Natural killer cell treated with Interleukin-12 subunit alpha and Interleukin-12 subunit beta and Interleukin-15 and Interleukin-18, amount 100 ng/mL, for 72 hours (primary cell): Measurements from ENCODE around the gene NKD2. TPM values are rescaled to one million over a fixed set of nuclear protein-coding genes. Genes with fewer than 3 reads are reported as not detected.
A peak's percentile ranks its signal among the peaks of the same experiment; 100 is the strongest.
"Not testable (repeated sequence)": the region's sequence is repeated elsewhere in the genome, so short reads cannot be mapped to it uniquely, and the experiment has no call there.

Experiments used
- ATAC-seq, 2 donors: fragments of 150-1000 bp; cut with Tn5 transposase in 1 of 2; sonication (Bioruptor Pico), chemical (Tn5 transposase) in 1 of 2; 2 replicates each; pipeline ENCODE4 v1.10.0; 2021
- DNase-seq: peaks from one replicate; pipeline ENCODE4 v3.0.0; 2022; ENCODE audit warnings: low spot score
- H3K27ac Mint-ChIP-seq, 2 donors: 1 replicate in 1 of 2; 2 replicates in 1 of 2; pipeline ENCODE4 v1.8.0; 2022; ENCODE audit warnings: mixed read lengths in 2 of 2, mild to moderate bottlenecking in 1 of 2, moderate library complexity in 1 of 2
- H3K27me3 Mint-ChIP-seq, 2 donors: 1 replicate in 1 of 2; 2 replicates in 1 of 2; pipeline ENCODE4 v1.8.0; 2022; ENCODE audit warnings: mixed read lengths in 2 of 2
- H3K36me3 Mint-ChIP-seq: one replicate; pipeline ENCODE4 v1.8.0; 2022; ENCODE audit warnings: mixed read lengths
- H3K4me1 Mint-ChIP-seq, 2 donors: 1 replicate in 1 of 2; 2 replicates in 1 of 2; pipeline ENCODE4 v1.8.0; 2022; ENCODE audit warnings: low read depth in 2 of 2, mixed read lengths in 2 of 2, mild to moderate bottlenecking in 1 of 2
- H3K4me3 Mint-ChIP-seq: one replicate; pipeline ENCODE4 v1.8.0; 2022; ENCODE audit warnings: mixed read lengths
- H3K9me3 Mint-ChIP-seq: 2 replicates; pipeline ENCODE4 v1.8.0; 2022; ENCODE audit warnings: mixed read lengths
- total RNA-seq, 2 donors: library from RNA; stranded (reverse); gene quantifications; one replicate each; pipeline ENCODE4 v1.2.3, GENCODE V29; 2022

NKD2 gene
- total RNA-seq, 2 donors from 2014 or later: 0.53 TPM; not detected in 1

DNA sequence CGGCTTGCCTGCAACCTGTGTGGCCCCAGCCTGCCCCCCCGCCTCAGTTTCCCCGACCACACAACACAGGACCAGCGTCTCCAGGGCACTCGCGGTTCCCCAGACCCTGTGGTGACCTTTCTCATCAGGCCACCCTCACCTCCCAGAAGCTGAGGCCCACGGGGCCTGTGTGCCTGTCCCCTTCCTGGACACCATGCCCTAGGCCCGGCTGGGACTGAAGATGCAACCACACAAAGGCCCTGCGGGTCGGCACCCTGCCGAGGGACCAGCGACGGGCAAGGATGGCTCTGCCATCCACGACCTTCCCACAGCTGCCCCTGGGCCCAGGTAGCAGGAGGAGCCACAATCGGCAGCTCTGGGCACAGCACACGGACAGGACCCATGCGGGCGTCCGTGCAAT lies 68.4 kb downstream of the NKD2 start:
- H3K4me1 Mint-ChIP-seq: peaks cover 0 to 6% of the 10 kb centered on the region in 2 donors
- no peaks in the 10 kb centered on the region for H3K27me3 Mint-ChIP-seq
- no peak for DNase-seq
- no peak for ATAC-seq
- H3K27ac Mint-ChIP-seq: no peak overlapping the region
- no peak overlapping the region for H3K4me3 Mint-ChIP-seq
- no peaks in the 10 kb centered on the region for H3K9me3 Mint-ChIP-seq
- H3K36me3 Mint-ChIP-seq: no peaks in the 10 kb centered on the region

DNA sequence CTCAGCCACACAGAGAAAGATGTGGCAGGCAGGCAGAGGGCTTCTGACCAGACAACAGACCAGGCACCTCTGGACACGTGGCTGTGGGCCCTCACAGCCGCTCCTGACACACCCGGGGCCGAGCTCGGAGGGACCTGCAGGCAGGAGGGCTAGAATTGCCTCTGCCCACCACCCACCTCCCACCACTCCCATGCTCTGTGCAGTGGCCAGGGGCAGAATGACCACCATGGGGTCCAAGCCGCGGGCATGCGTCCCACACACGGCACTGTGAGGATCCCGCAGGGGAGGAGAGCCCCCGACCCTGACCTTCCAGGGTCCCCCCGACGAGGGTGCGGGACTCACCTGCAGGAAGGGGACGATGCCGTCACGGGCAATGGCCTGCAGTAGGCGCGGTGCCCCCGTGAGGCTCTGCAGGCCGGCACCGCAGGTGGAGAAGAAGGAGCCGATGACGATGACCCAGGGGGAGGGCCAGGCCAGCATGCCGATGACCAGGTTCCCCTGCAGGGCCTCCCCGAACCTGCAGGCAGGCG lies 69.0 kb downstream of the NKD2 start:
- H3K4me3 Mint-ChIP-seq: no peak overlapping the region
- H3K27me3 Mint-ChIP-seq: no peaks in the 10 kb centered on the region
- no peak overlapping the region for H3K27ac Mint-ChIP-seq
- DNase-seq: no peak
- H3K36me3 Mint-ChIP-seq: no peaks in the 10 kb centered on the region
- no peak for ATAC-seq
- peaks cover 0 to 6% of the 10 kb centered on the region in 2 donors for H3K4me1 Mint-ChIP-seq
- H3K9me3 Mint-ChIP-seq: no peaks in the 10 kb centered on the region

DNA sequence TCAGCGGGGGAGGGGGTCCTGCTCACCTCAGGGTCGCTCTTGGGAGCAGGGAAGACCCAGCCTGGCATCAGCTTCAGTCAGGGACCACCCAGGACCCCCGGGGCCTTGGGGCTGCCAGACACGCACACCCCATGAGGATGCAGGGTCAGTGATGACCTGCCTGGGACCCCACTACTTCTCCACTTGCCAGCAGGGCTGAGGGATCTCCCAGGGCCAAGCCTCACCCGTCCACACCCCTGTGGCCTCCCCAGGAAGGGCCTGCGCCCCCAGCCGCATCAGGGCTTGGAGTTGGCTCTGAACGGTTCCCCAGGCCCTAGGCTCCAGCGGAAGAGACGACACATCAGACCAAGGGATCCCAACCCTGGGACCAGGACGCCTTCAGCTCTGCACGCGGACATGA lies 69.6 kb downstream of the NKD2 start:
- Mint-ChIP-seq H3K9me3 (no peaks in the 10 kb centered on the region), H3K27ac (no peak overlapping the region), H3K27me3 (no peaks in the 10 kb centered on the region), H3K4me1 (peaks cover 0 to 6% of the 10 kb centered on the region in 2 donors), H3K4me3 (no peak overlapping the region), H3K36me3 (no peaks in the 10 kb centered on the region)
- DNase-seq (no peak), ATAC-seq (no peak)

DNA sequence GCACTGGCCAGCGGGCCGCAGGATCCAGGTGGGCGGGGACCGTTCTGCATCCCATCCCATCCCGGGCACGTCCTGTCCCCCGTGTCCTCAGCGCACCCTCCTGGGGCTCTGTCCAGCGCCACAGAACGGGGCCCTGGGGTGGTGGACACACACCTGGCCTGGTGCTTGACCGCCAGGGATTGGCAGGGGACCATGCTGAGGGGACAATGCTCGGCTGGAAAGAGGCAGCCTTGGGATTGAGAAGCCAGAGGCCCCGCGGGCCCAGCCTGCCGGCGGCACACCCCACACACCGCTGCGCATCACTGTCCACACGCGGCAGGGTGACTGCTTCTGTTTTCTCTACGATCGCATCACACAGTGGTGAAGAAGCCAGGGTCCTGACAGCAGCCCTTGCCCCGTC lies 70.2 kb downstream of the NKD2 start:
- no peak for ATAC-seq
- H3K4me3 Mint-ChIP-seq: no peak overlapping the region
- no peak overlapping the region for H3K27ac Mint-ChIP-seq
- H3K36me3 Mint-ChIP-seq: no peaks in the 10 kb centered on the region
- no peak for DNase-seq
- no peaks in the 10 kb centered on the region for H3K9me3 Mint-ChIP-seq
- H3K4me1 Mint-ChIP-seq: peaks cover 0 to 6% of the 10 kb centered on the region in 2 donors
- no peaks in the 10 kb centered on the region for H3K27me3 Mint-ChIP-seq

DNA sequence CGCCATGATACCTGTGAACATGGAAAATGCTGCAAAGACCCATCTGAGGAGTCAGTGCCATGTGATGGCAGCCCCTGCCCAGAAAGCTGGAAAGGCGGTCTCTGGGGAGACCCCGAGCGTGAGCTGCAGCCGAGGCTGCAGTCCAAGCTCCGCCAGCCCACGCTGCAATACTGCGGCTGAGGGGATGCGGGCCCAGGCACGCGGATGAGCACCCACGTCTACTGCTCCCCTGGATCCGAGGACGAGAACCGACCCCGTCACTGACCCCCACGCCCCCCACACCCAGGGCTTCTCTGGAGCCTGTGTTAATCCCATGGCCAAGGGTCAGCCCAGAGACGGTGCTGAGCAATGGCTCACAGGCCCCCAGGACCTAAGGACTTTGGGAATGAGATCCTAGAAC lies 70.9 kb downstream of the NKD2 start:
- no peaks in the 10 kb centered on the region for H3K27me3 Mint-ChIP-seq
- peaks cover 0 to 6% of the 10 kb centered on the region in 2 donors for H3K4me1 Mint-ChIP-seq
- no peak for ATAC-seq
- no peak overlapping the region for H3K27ac Mint-ChIP-seq
- H3K36me3 Mint-ChIP-seq: no peaks in the 10 kb centered on the region
- no peak for DNase-seq
- no peaks in the 10 kb centered on the region for H3K9me3 Mint-ChIP-seq
- H3K4me3 Mint-ChIP-seq: no peak overlapping the region

DNA sequence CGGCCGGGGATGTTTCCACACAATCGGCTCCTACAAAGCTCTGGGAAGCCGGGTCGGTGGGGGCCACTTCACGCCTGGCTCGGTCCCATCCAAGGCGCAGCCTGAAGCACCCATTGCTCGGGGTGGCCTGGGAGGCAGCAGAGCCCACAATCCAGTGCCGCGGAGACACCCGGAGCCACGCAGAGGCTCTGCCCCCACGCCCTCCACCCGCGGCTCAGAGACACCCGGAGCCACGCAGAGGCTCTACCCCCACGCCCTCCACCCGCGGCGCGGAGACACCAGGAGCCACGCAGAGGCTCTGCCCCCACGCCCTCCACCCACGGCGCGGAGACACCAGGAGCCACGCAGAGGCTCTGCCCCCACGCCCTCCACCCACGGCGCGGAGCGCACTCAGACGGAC lies 71.4 kb downstream of the NKD2 start:
- Mint-ChIP-seq H3K36me3 (no peaks in the 10 kb centered on the region), H3K4me1 (peaks cover 0 to 6% of the 10 kb centered on the region in 2 donors), H3K27me3 (no peaks in the 10 kb centered on the region), H3K4me3 (no peak overlapping the region), H3K9me3 (no peaks in the 10 kb centered on the region), H3K27ac (no peak overlapping the region)
- no peak for DNase-seq
- no peak for ATAC-seq

DNA sequence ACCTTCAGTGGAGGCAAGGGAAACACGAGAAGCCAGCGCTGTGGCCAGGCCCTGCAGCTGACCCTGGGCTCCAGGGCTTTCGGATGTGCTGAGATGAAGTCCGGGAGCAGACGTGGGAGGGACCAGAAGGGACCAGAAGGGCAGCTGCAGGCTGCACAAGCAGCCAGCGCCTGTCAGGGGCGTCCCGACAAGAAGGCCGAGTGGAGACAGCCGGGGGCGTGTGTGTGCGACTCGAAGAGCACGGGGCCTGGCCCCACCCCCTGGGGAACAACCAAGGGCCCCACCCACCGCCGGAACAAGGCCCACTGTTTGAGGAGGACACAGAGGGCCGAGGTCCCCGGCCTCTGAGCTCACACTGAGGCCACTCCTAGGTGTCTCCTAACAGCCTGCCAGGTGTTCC lies 71.8 kb downstream of the NKD2 start:
- no peaks in the 10 kb centered on the region for H3K36me3 Mint-ChIP-seq
- no peaks in the 10 kb centered on the region for H3K27me3 Mint-ChIP-seq
- peak overlapping the region in 1 of 2 donors; percentile 62 for H3K27ac Mint-ChIP-seq
- no peak overlapping the region for H3K4me3 Mint-ChIP-seq
- no peak for DNase-seq
- H3K4me1 Mint-ChIP-seq: peaks cover 0 to 6% of the 10 kb centered on the region in 2 donors
- H3K9me3 Mint-ChIP-seq: no peaks in the 10 kb centered on the region
- ATAC-seq: no peak

DNA sequence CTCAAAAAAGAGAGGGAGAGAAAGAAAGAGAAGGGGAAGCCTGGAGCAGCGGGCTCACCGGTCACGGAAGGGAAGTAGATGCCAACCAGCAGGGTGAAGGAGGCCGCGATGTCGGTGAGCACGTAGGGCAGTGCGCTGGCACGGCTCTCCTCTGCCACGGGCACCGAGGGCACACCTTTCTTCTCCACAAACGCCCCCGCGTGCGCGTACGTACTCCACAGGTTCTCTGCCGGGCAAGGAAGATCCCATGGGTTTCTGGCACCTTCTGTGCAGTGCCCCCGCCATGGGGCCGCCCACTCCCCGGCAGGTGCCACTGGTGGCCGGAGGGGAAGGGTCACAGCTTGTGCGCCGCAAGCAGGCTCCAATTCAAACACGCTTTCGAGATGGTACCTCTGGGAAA lies 72.9 kb downstream of the NKD2 start:
- Mint-ChIP-seq H3K36me3 (no peaks in the 10 kb centered on the region), H3K27me3 (no peaks in the 10 kb centered on the region), H3K27ac (peak overlapping the region; percentile 62 to 76), H3K9me3 (no peaks in the 10 kb centered on the region), H3K4me3 (no peak overlapping the region), H3K4me1 (peaks cover 0 to 6% of the 10 kb centered on the region in 2 donors)
- no peak for DNase-seq
- ATAC-seq: no peak

DNA sequence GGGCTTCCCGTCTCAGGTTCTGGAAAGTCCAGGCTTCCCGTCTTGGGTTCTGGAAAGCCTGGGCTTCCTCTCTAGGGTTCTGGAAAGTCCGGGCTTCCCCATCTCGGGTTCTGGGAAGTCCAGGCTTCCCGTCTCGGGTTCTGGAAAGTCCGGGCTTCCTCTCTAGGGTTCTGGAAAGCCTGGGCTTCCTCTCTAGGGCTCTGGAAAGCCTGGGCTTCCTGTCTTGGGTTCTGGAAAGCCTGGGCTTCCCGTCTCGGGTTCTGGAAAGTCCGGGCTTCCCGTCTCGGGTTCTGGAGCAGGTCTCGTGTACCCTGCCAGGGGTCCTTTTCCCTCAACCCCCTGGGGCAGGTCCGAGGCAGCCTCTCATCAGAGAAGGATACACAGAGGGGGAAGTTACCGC lies 74.4 kb downstream of the NKD2 start:
- H3K27me3 Mint-ChIP-seq, H3K4me3 Mint-ChIP-seq, H3K4me1 Mint-ChIP-seq, ATAC-seq, H3K36me3 Mint-ChIP-seq, DNase-seq, H3K9me3 Mint-ChIP-seq, H3K27ac Mint-ChIP-seq: not testable (repeated sequence)

DNA sequence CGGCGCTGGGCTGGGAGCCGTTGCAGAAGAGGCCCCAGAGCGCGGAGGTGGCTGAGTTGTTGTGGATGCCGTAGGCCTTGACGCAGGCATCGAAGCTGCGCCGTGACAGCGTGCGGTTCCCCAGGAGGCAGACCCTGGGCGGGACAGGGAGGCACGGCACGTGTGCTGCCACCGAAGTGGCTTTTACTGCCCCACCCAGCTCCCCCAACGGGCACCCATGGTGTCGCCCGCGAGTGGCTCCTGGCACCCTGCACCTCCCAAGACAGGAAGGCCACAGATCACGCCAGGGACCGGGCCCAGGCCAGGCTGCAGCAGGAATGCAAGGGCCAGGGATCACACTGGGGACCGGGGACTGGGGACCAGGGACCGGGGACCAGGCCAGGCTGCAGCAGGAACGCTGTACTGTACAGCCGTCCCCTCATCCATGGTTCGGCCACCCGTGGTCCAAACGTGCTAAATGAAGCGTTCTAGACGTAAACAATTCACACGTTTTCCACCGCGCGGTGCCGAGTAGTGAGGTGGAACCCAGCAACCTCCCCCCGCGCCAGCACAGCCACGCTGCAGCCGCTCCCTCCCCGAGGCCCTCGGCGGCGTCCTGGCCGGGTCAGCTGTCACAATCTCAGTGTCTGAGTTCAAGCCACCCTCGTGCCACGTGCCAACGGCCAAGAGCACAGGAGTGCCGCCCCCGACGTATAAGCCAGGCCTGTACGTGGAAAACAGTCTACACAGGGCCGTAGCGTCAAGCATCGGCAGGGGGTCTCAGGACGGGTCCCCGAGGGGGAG lies 75.4 kb downstream of the NKD2 start:
- no peak for ATAC-seq
- H3K36me3 Mint-ChIP-seq: no peaks in the 10 kb centered on the region
- H3K9me3 Mint-ChIP-seq: no peaks in the 10 kb centered on the region
- no peak overlapping the region for H3K4me3 Mint-ChIP-seq
- H3K4me1 Mint-ChIP-seq: peaks cover 0 to 6% of the 10 kb centered on the region in 2 donors
- no peak for DNase-seq
- no peaks in the 10 kb centered on the region for H3K27me3 Mint-ChIP-seq
- no peak overlapping the region for H3K27ac Mint-ChIP-seq

DNA sequence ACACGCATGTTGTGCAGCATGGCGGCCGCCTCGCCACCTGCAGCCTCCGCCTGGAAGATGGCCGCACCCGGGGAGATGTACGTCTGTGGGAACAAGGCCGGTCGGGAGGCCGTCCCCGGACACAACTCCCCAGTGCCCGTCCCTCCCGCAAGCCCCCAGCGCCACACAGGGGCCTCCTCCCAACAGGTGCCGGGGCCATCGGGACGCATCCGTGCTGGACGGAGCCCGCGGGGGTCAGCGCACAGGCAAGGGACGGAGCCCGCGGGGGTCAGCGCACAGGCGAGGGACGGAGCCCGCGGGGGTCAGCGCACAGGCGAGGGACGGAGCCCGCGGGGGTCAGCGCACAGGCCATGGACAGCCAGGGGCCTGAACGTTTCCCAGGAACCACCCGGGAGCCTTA lies 76.8 kb downstream of the NKD2 start:
- no peak overlapping the region for H3K27ac Mint-ChIP-seq
- H3K9me3 Mint-ChIP-seq: no peaks in the 10 kb centered on the region
- ATAC-seq (no peak), DNase-seq (no peak)
- H3K36me3 Mint-ChIP-seq: no peaks in the 10 kb centered on the region
- peaks cover 3 to 6% of the 10 kb centered on the region in 2 donors for H3K4me1 Mint-ChIP-seq
- no peaks in the 10 kb centered on the region for H3K27me3 Mint-ChIP-seq
- H3K4me3 Mint-ChIP-seq: no peak overlapping the region

DNA sequence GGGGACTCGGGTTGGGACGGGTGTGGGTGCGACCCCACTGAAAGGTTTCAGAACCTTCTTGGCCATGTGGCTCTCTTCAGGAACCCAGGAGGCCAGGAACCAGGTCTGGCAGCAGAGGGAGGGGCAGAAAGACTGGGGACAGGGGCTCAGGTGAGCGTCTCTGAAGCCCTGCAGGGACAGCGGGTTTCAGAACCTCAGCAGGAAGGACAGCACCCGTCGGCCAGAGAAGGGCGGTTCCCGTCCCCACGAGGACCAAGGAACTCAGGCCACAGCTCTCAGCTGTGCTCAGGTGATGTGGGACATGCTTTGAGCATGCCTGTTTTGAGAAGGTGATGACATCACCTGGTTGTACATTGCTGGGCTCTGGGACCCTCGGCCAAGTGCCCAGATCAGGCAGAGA lies 77.5 kb downstream of the NKD2 start:
- no peak overlapping the region for H3K27ac Mint-ChIP-seq
- DNase-seq (no peak), ATAC-seq (no peak)
- H3K36me3 Mint-ChIP-seq: no peaks in the 10 kb centered on the region
- H3K4me1 Mint-ChIP-seq: peaks cover under 1 to 3% of the 10 kb centered on the region in 2 donors
- no peaks in the 10 kb centered on the region for H3K27me3 Mint-ChIP-seq
- H3K9me3 Mint-ChIP-seq: no peaks in the 10 kb centered on the region
- no peak overlapping the region for H3K4me3 Mint-ChIP-seq

DNA sequence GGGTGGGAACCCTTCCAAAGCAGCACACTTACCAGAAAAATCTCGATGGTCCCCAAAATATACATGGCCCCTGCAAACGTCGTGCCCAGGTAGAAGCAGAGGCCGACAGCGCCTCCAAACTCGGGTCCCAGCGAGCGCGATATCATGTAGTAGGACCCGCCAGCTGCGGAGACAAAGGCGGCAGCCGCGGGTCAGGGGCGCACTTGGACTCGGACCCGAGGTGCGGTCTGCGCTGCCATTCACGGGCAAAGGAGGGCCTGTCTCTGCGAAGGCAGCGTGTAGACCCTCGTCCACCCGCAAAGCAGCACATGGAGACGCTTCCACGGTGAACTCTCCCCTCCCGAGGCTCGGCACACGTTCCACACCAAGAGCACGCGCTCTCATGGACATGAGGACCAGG lies 78.3 kb downstream of the NKD2 start:
- DNase-seq (no peak), ATAC-seq (no peak)
- Mint-ChIP-seq H3K4me1 (peaks cover 0 to 3% of the 10 kb centered on the region in 2 donors), H3K9me3 (no peaks in the 10 kb centered on the region), H3K27me3 (no peaks in the 10 kb centered on the region), H3K4me3 (no peak overlapping the region), H3K36me3 (no peaks in the 10 kb centered on the region), H3K27ac (no peak overlapping the region)

DNA sequence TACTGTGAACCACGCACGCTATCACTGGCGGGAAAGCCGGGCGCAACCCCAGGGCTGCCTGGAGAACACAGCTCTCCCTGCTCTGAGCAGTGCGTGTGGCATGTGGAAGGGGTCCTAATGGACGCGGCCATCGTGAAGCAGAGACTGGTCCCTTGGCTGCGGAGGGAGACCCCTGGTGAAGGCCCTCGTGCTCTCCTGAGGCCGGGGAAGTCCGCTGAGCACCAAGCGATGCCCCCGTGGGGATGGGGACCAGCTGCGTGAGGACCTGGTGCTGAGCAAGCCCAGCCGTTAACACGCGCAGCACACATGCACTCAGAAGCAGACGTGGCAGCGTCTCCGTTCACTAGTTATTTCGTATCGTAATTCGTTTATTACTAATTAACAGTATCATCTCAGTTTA lies 78.8 kb downstream of the NKD2 start:
- Mint-ChIP-seq H3K9me3 (no peaks in the 10 kb centered on the region), H3K4me1 (peaks cover 0 to 3% of the 10 kb centered on the region in 2 donors), H3K36me3 (no peaks in the 10 kb centered on the region), H3K27ac (no peak overlapping the region), H3K27me3 (no peaks in the 10 kb centered on the region), H3K4me3 (no peak overlapping the region)
- DNase-seq (no peak), ATAC-seq (no peak)

DNA sequence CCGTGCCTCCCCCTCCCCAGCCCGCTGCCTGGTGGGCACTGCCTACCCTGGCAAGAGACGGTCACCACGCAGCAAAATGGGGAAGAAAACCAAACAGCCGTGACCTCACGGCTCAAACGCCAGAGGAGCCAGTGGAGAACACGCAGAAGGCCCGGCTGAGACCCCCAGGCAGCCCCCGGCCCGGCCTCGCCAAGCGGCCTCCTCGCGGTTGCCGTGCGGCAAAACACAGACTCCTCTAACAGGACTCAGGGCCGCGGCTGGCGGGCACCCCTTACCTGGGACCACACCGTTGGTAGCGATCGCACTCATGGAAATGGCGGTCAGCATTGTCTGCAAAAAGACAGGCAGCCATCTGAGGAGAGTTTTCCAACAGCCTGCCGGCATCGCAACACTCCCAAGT lies 79.4 kb downstream of the NKD2 start:
- H3K4me1 Mint-ChIP-seq: peaks cover 0 to 3% of the 10 kb centered on the region in 2 donors
- no peaks in the 10 kb centered on the region for H3K9me3 Mint-ChIP-seq
- ATAC-seq (no peak), DNase-seq (no peak)
- H3K27ac Mint-ChIP-seq: no peak overlapping the region
- H3K36me3 Mint-ChIP-seq: no peaks in the 10 kb centered on the region
- H3K27me3 Mint-ChIP-seq: no peaks in the 10 kb centered on the region
- no peak overlapping the region for H3K4me3 Mint-ChIP-seq
